IMR-90 (cell line): ENCODE measurements around the gene FBXO44.

ENCODE experiments used
- BHLHE40 ChIP-seq: fragments of 150-350 bp; IDR thresholded peaks from 2 replicates; pipeline ENCODE4 v1.6.1; 2016; ENCODE audit warnings: mild to moderate bottlenecking, low read depth, low read length
- FOS ChIP-seq: fragments of 150-350 bp; IDR thresholded peaks from 2 replicates; pipeline ENCODE4 v1.6.1; 2016; ENCODE audit warnings: low read depth, low read length
- POLR2A ChIP-seq: IDR thresholded peaks from 2 replicates; pipeline ENCODE4 v1.6.1; 2012; ENCODE audit warnings: mild to moderate bottlenecking, low read depth, low read length
- RAD21 ChIP-seq: IDR thresholded peaks from 2 replicates; pipeline ENCODE4 v1.6.1; 2012; ENCODE audit warnings: low read length, improper control_type of control experiment
- TF ChIP-seq, protein P1 (sequence below): conservative IDR thresholded peaks from 2 replicates; pipeline ENCODE4 v1.5.1; 2012; ENCODE audit warnings: mild to moderate bottlenecking, low read depth, low read length, improper control_type of control experiment
- TF ChIP-seq, protein P2 (sequence below): fragments of 150-350 bp; IDR thresholded peaks from 2 replicates; pipeline ENCODE4 v1.6.1; 2016; ENCODE audit warnings: low read depth, mild to moderate bottlenecking, low read length, moderate library complexity, borderline replicate concordance

DNA sequence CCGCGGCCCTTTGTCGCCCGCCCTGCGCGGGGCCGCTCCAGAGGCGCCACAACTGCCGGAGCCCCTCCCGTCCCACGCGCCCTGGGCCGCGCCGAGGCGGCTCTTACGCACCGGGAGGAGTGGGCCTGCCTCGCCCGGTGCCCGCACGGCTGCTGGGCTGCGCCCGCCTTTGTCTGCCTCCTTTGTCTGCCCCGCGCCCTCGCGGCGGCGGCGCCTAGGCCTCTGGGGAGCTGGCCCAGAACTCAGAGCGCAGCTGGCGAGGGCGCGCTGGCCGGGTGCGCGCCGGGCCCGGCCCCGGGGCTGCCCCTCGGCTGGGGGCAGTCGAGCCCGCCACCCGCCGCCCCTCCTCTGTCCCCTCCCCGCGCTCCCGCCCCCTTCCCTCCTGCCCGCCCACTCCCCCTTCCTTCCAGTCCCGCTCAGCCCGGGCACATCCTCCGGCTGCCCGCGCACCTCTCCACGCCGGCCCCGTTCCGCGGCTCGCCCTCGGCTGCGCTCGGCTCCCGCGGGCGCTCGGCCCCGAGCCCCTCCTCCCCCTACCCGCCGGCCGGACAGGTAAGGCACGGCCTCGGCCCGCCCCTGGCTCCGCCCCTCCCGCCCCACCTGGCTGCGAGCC lies 36.7 kb downstream of the FBXO44 start, which contains the start of gene DRAXIN:
- TF ChIP-seq, protein P1, sequence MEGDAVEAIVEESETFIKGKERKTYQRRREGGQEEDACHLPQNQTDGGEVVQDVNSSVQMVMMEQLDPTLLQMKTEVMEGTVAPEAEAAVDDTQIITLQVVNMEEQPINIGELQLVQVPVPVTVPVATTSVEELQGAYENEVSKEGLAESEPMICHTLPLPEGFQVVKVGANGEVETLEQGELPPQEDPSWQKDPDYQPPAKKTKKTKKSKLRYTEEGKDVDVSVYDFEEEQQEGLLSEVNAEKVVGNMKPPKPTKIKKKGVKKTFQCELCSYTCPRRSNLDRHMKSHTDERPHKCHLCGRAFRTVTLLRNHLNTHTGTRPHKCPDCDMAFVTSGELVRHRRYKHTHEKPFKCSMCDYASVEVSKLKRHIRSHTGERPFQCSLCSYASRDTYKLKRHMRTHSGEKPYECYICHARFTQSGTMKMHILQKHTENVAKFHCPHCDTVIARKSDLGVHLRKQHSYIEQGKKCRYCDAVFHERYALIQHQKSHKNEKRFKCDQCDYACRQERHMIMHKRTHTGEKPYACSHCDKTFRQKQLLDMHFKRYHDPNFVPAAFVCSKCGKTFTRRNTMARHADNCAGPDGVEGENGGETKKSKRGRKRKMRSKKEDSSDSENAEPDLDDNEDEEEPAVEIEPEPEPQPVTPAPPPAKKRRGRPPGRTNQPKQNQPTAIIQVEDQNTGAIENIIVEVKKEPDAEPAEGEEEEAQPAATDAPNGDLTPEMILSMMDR = no peak
- no peak for TF ChIP-seq RAD21
- no peak for TF ChIP-seq FOS
- no peak for TF ChIP-seq BHLHE40
- TF ChIP-seq POLR2A = no peak
- TF ChIP-seq, protein P2, sequence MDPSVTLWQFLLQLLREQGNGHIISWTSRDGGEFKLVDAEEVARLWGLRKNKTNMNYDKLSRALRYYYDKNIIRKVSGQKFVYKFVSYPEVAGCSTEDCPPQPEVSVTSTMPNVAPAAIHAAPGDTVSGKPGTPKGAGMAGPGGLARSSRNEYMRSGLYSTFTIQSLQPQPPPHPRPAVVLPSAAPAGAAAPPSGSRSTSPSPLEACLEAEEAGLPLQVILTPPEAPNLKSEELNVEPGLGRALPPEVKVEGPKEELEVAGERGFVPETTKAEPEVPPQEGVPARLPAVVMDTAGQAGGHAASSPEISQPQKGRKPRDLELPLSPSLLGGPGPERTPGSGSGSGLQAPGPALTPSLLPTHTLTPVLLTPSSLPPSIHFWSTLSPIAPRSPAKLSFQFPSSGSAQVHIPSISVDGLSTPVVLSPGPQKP = no peak
